GM18909 (cell line): Measurements from ENCODE around the gene MPP4.

Experiments
- ATAC-seq: cut with Tn5 transposase; IDR thresholded peaks from one replicate; pipeline ENCODE4 v1.9.1; 2021; ENCODE audit warnings: mild to moderate bottlenecking; ENCODE audit not compliant: unreplicated experiment, poor library complexity

Gene MPP4

GRCh38 chr2:201633661-201634249 is 64.7 kb downstream of the MPP4 start:
- ATAC-seq = no peak

GRCh38 chr2:201631041-201631440 is 67.4 kb downstream of the MPP4 start:
- ATAC-seq = no peak

GRCh38 chr2:201630577-201630976 is 67.9 kb downstream of the MPP4 start:
- ATAC-seq = no peak

GRCh38 chr2:201628545-201628944 is 69.9 kb downstream of the MPP4 start:
- ATAC-seq = no peak

GRCh38 chr2:201622306-201622970 is 76.0 kb downstream of the MPP4 start:
- ATAC-seq = no peak

GRCh38 chr2:201621293-201621999 is 77.0 kb downstream of the MPP4 start:
- ATAC-seq = no peak

- no peak for ATAC-seq
These were observed 79.4 kb downstream of the MPP4 start for GRCh38 chr2:201618744-201619662.

GRCh38 chr2:201608021-201608420 is 90.4 kb downstream of the MPP4 start:
- ATAC-seq = no peak

GRCh38 chr2:201607568-201607967 is 90.9 kb downstream of the MPP4 start:
- ATAC-seq = no peak

GRCh38 chr2:201600906-201601305 is 97.5 kb downstream of the MPP4 start:
- no peak for ATAC-seq

- ATAC-seq = no peak
These were observed 101.0 kb downstream of the MPP4 start for GRCh38 chr2:201597397-201597796.
